ENCODE data around the gene CARHSP1.

- TF ChIP-seq CTCF (IDR thresholded peaks at IDR 0.05; ENCODE audit: insufficient read depth, low read length) (no peak), REST (IDR thresholded peaks at IDR 0.05; ENCODE audit: insufficient replicate concordance, low read depth) (no peak)
Measured at GRCh38 chr16:8850279-8850885, 18.4 kb downstream of the CARHSP1 start.

Measured in HL-60 (cell line).